ENCODE data around the gene TBX1. TPM values are rescaled to one million over a fixed set of nuclear protein-coding genes. Genes with fewer than 3 reads are reported as not detected.

TBX1 gene
- total RNA-seq, 1 donor from 2014 or later, result 0.56 TPM

GRCh38 chr22:19727310-19728150 is 33.0 kb upstream of the TBX1 start:
- peaks cover 20% of the 10 kb centered on the region for H3K4me1 Mint-ChIP-seq (ENCODE audit: unreplicated experiment)
- no peak for TF ChIP-seq CTCF (IDR thresholded peaks at IDR 0.05; ENCODE audit: unreplicated experiment)
- H3K36me3 Mint-ChIP-seq (ENCODE audit: low read depth, unreplicated experiment), result peaks cover 13% of the 10 kb centered on the region
- H3K9me3 Mint-ChIP-seq (ENCODE audit: unreplicated experiment), result no peaks in the 10 kb centered on the region
- peak overlapping the region; percentile 67 for H3K4me3 Mint-ChIP-seq (ENCODE audit: unreplicated experiment)
- DNase-seq (ENCODE audit: low spot score), result no peak
- peak overlapping the region; percentile 13 for H3K27ac Mint-ChIP-seq (ENCODE audit: unreplicated experiment)
- H3K27me3 Mint-ChIP-seq (ENCODE audit: unreplicated experiment), result peaks cover 31% of the 10 kb centered on the region

- no peak for DNase-seq (ENCODE audit: low spot score)
- Mint-ChIP-seq H3K4me3 (ENCODE audit: unreplicated experiment) (no peak overlapping the region), H3K27ac (ENCODE audit: unreplicated experiment) (no peak overlapping the region), H3K4me1 (ENCODE audit: unreplicated experiment) (peaks cover 20% of the 10 kb centered on the region), H3K36me3 (ENCODE audit: low read depth, unreplicated experiment) (peaks cover 13% of the 10 kb centered on the region), H3K9me3 (ENCODE audit: unreplicated experiment) (no peaks in the 10 kb centered on the region), H3K27me3 (ENCODE audit: unreplicated experiment) (peaks cover 31% of the 10 kb centered on the region)
- TF ChIP-seq CTCF (IDR thresholded peaks at IDR 0.05; ENCODE audit: unreplicated experiment), result no peak
Observed at GRCh38 chr22:19728271-19728670, 32.3 kb upstream of the TBX1 start.

GRCh38 chr22:19728836-19729235 is 31.7 kb upstream of the TBX1 start:
- peaks cover 13% of the 10 kb centered on the region for H3K36me3 Mint-ChIP-seq (ENCODE audit: low read depth, unreplicated experiment)
- H3K4me3 Mint-ChIP-seq (ENCODE audit: unreplicated experiment), result no peak overlapping the region
- H3K27ac Mint-ChIP-seq (ENCODE audit: unreplicated experiment), result no peak overlapping the region
- no peaks in the 10 kb centered on the region for H3K9me3 Mint-ChIP-seq (ENCODE audit: unreplicated experiment)
- no peak for TF ChIP-seq CTCF (IDR thresholded peaks at IDR 0.05; ENCODE audit: unreplicated experiment)
- H3K27me3 Mint-ChIP-seq (ENCODE audit: unreplicated experiment), result peaks cover 31% of the 10 kb centered on the region
- DNase-seq (ENCODE audit: low spot score), result no peak
- H3K4me1 Mint-ChIP-seq (ENCODE audit: unreplicated experiment), result peaks cover 20% of the 10 kb centered on the region

- H3K36me3 Mint-ChIP-seq (ENCODE audit: low read depth, unreplicated experiment), result peaks cover 13% of the 10 kb centered on the region
- peaks cover 19% of the 10 kb centered on the region for H3K4me1 Mint-ChIP-seq (ENCODE audit: unreplicated experiment)
- peaks cover 30% of the 10 kb centered on the region for H3K27me3 Mint-ChIP-seq (ENCODE audit: unreplicated experiment)
- no peak for DNase-seq (ENCODE audit: low spot score)
- H3K9me3 Mint-ChIP-seq (ENCODE audit: unreplicated experiment), result no peaks in the 10 kb centered on the region
- no peak overlapping the region for H3K27ac Mint-ChIP-seq (ENCODE audit: unreplicated experiment)
- H3K4me3 Mint-ChIP-seq (ENCODE audit: unreplicated experiment), result no peak overlapping the region
- TF ChIP-seq CTCF (IDR thresholded peaks at IDR 0.05; ENCODE audit: unreplicated experiment), result no peak
Observed at GRCh38 chr22:19729507-19729906, 31.1 kb upstream of the TBX1 start.

GRCh38 chr22:19730198-19730597 is 30.4 kb upstream of the TBX1 start:
- peaks cover 12% of the 10 kb centered on the region for H3K4me1 Mint-ChIP-seq (ENCODE audit: unreplicated experiment)
- peaks cover 11% of the 10 kb centered on the region for H3K36me3 Mint-ChIP-seq (ENCODE audit: low read depth, unreplicated experiment)
- H3K9me3 Mint-ChIP-seq (ENCODE audit: unreplicated experiment), result no peaks in the 10 kb centered on the region
- H3K27ac Mint-ChIP-seq (ENCODE audit: unreplicated experiment), result no peak overlapping the region
- TF ChIP-seq CTCF (IDR thresholded peaks at IDR 0.05; ENCODE audit: unreplicated experiment), result no peak
- H3K4me3 Mint-ChIP-seq (ENCODE audit: unreplicated experiment), result no peak overlapping the region
- no peak for DNase-seq (ENCODE audit: low spot score)
- H3K27me3 Mint-ChIP-seq (ENCODE audit: unreplicated experiment), result peaks cover 23% of the 10 kb centered on the region

Data from endothelial cell (in vitro differentiated cells).